Keratinocyte (primary cell): ENCODE data around the gene GPR26. TPM values are rescaled to one million over a fixed set of nuclear protein-coding genes. Genes with fewer than 3 reads are reported as not detected.

Experiments
- DNase-seq: peaks from one replicate; pipeline ENCODE4 v3.0.0-alpha.2; 2011; ENCODE audit warnings: low read depth, missing footprints, low spot score
- FAIRE-seq: peaks from 2 replicates; lab custom pipeline; 2011; peaks lifted over from hg19 to GRCh38; lab: Jason Lieb, UNC
- H2AFZ ChIP-seq: 2 replicates; pipeline ENCODE4 v1.6.0; 2012; ENCODE audit warnings: low read length, control low read depth, inconsistent platforms; ENCODE audit not compliant: control insufficient read depth
- H3K27ac ChIP-seq: 2 replicates; pipeline ENCODE4 v1.5.1; 2011; ENCODE audit warnings: low read length; ENCODE audit not compliant: control insufficient read depth, insufficient read depth
- H3K27me3 ChIP-seq: 3 replicates; pipeline ENCODE4 v1.6.0; 2011; ENCODE audit warnings: low read length; ENCODE audit not compliant: control insufficient read depth, insufficient read depth; ENCODE audit errors: extremely low read depth
- H3K36me3 ChIP-seq, 2 experiments: 2 replicates in 1 of 2; 3 replicates in 1 of 2; pipeline ENCODE4 v1.5.1; 2011; ENCODE audit warnings: low read length in 2 of 2, mild to moderate bottlenecking in 1 of 2; ENCODE audit not compliant: control insufficient read depth in 2 of 2, insufficient read depth in 2 of 2; ENCODE audit errors: extremely low read depth in 1 of 2
- H3K4me1 ChIP-seq: 3 replicates; pipeline ENCODE4 v1.5.1; 2011; ENCODE audit warnings: low read length; ENCODE audit not compliant: control insufficient read depth, insufficient read depth; ENCODE audit errors: extremely low read depth
- H3K4me2 ChIP-seq: 3 replicates; pipeline ENCODE4 v1.6.0; 2011; ENCODE audit warnings: low read depth, low read length; ENCODE audit not compliant: control insufficient read depth, insufficient read depth; ENCODE audit errors: extremely low read depth
- H3K4me3 ChIP-seq, 3 experiments: fragments of 200-600 bp in 1 of 3; sonication (generic) in 1 of 3; 2 replicates in 2 of 3; 3 replicates in 1 of 3; pipeline ENCODE4 v1.5.1; 2011 to 2016; ENCODE audit warnings: low read length in 3 of 3, mild to moderate bottlenecking in 3 of 3, control low read depth in 2 of 3, inconsistent platforms in 1 of 3, low read depth in 1 of 3, mixed read lengths in 1 of 3, mixed run types in 1 of 3, moderate library complexity in 1 of 3; ENCODE audit not compliant: control insufficient read depth in 2 of 3, insufficient read depth in 2 of 3; ENCODE audit errors: extremely low read depth in 1 of 3
- H3K79me2 ChIP-seq: 2 replicates; pipeline ENCODE4 v1.6.0; 2012; ENCODE audit warnings: low read length; ENCODE audit not compliant: control insufficient read depth, insufficient read depth
- H3K9ac ChIP-seq: 3 replicates; pipeline ENCODE4 v1.6.0; 2011; ENCODE audit warnings: low read length; ENCODE audit not compliant: control insufficient read depth, insufficient read depth; ENCODE audit errors: extremely low read depth
- H3K9me1 ChIP-seq: 3 replicates; pipeline ENCODE4 v1.6.0; 2011; ENCODE audit warnings: low read length; ENCODE audit not compliant: control insufficient read depth, insufficient read depth; ENCODE audit errors: extremely low read depth
- H3K9me3 ChIP-seq: 2 replicates; pipeline ENCODE4 v1.5.1; 2012; ENCODE audit warnings: low read depth, low read length; ENCODE audit not compliant: control insufficient read depth
- H4K20me1 ChIP-seq: 3 replicates; pipeline ENCODE4 v1.6.0; 2011; ENCODE audit warnings: low read length; ENCODE audit not compliant: control insufficient read depth, insufficient read depth; ENCODE audit errors: extremely low read depth
- CTCF ChIP-seq, 3 experiments: IDR thresholded peaks in 1 of 3; conservative IDR thresholded peaks in 1 of 3; optimal IDR thresholded peaks in 1 of 3; 2 replicates in 2 of 3; 3 replicates in 1 of 3; pipeline versions ENCODE3 to v1.5.1; 2011; ENCODE audit warnings: low read length in 3 of 3, mild to moderate bottlenecking in 3 of 3, moderate library complexity in 2 of 3, control low read depth in 1 of 3, inconsistent platforms in 1 of 3; ENCODE audit not compliant: insufficient read depth in 2 of 3; ENCODE audit errors: extremely low read depth in 1 of 3
- EZH2 ChIP-seq: IDR thresholded peaks from one replicate; pipeline ENCODE4 v1.6.1; 2012; ENCODE audit warnings: inconsistent platforms, mild to moderate bottlenecking, low read length, moderate library complexity
- dilution Hi-C: fragments of 300-500 bp; cut with MboI; formaldehyde crosslinking; loops from one replicate; pipeline ENCODE4 v1.7.0; 2020; ENCODE audit warnings: low sequenced_read_pairs; ENCODE audit not compliant: extremely low pct_ligation_motif_present
- polyA plus RNA-seq, 5 experiments: library from polyadenylated mRNA; depleted of rRNA in 3 of 5; stranded (reverse) in 3 of 5; stranded (forward) in 1 of 5; unstranded in 1 of 5; fragments of >200 nt; gene quantifications; 1 replicate in 1 of 5; 2 replicates in 3 of 5; 3 replicates in 1 of 5; pipeline versions ENCODE4 v1.2.1 to v1.2.3, GENCODE V29; 2011 to 2012; ENCODE audit warnings: missing spikeins in 2 of 5, low read depth in 1 of 5, low replicate concordance in 1 of 5

Gene GPR26
- polyA plus RNA-seq, 1 donor (not counting 4 experiments of a cell fraction or from before 2014, with no cell fraction given): not detected

GRCh38 chr10:123640016-123640535 is 26.1 kb upstream of the GPR26 start:
- Histone ChIP-seq H3K4me1 (no peaks in the 10 kb centered on the region), H2AFZ (no peak overlapping the region), H3K27ac (no peak overlapping the region), H3K9ac (no peak overlapping the region), H3K36me3 (no peaks in the 10 kb centered on the region), H3K9me3 (no peaks in the 10 kb centered on the region), H3K27me3 (no peaks in the 10 kb centered on the region), H3K9me1 (no peaks in the 10 kb centered on the region), H4K20me1 (no peaks in the 10 kb centered on the region), H3K4me2 (no peak overlapping the region), H3K4me3 (no peak overlapping the region), H3K79me2 (no peaks in the 10 kb centered on the region)
- dilution Hi-C loops: no loop called here
- TF ChIP-seq CTCF (optimal IDR thresholded peaks at IDR 0.05 in 1 of 3, IDR thresholded peaks at IDR 0.05 in 1 of 3, conservative IDR thresholded peaks at IDR 0.05 in 1 of 3; ENCODE audit: extremely low read depth in 1 of 3, insufficient read depth in 2 of 3, low read length in 3 of 3) (no peak), EZH2 (no peak)
- DNase-seq (no peak), FAIRE-seq (no peak)

GRCh38 chr10:123642293-123642692 is 23.9 kb upstream of the GPR26 start:
- H3K27me3 ChIP-seq: no peaks in the 10 kb centered on the region
- H3K4me2 ChIP-seq: no peak overlapping the region
- DNase-seq (no peak), FAIRE-seq (no peak)
- H3K79me2 ChIP-seq: no peaks in the 10 kb centered on the region
- no peak overlapping the region for H2AFZ ChIP-seq
- H3K9me1 ChIP-seq: no peaks in the 10 kb centered on the region
- dilution Hi-C loops: no loop called here
- H3K9ac ChIP-seq: no peak overlapping the region
- H3K36me3 ChIP-seq: no peaks in the 10 kb centered on the region
- no peak overlapping the region for H3K27ac ChIP-seq
- TF ChIP-seq EZH2 (no peak), CTCF (optimal IDR thresholded peaks at IDR 0.05 in 1 of 3, IDR thresholded peaks at IDR 0.05 in 1 of 3, conservative IDR thresholded peaks at IDR 0.05 in 1 of 3; ENCODE audit: extremely low read depth in 1 of 3, insufficient read depth in 2 of 3, low read length in 3 of 3) (no peak)
- no peak overlapping the region for H3K4me3 ChIP-seq
- no peaks in the 10 kb centered on the region for H3K4me1 ChIP-seq
- no peaks in the 10 kb centered on the region for H3K9me3 ChIP-seq
- no peaks in the 10 kb centered on the region for H4K20me1 ChIP-seq
